ENCODE measurements around the gene SLC6A11.

The SLC6A11 gene

GRCh38 chr3:10985181-10985580, 169.2 kb downstream of the SLC6A11 start:
- DNase-seq = no peak

- DNase-seq = no peak
Observed at GRCh38 chr3:10986592-10986991, 170.6 kb downstream of the SLC6A11 start.

DNA sequence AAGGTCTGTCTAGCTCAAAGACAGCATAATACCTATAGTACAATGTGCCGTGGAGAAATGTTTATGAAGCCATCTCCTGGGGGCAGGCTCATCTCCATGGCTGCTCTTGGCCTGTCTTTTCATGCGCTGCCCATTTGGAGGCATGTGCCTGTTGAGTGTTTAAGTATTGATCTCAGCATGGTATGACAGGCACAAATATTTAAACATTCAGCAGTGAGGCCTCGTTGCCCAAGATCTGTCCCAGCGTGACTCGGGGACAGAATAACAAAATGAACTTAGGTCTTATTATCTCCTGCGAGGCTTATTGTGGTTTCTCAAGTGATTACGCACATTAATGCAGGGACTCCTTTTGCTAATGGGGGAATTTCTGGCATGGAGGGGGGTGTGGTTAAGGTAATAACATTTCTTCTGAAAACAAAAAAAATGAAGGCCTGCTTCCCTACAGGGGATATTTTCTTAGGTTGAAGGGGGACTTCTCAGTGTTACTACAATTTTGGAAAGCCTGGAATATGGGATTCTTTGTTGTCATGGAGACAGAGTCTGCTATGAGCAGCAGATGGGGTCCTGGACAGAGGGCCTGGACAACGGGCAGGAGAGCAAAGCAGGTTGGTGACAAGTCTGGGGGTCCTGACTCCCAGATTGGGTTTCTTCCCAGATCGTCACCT, 172.1 kb downstream of the SLC6A11 start:
- no peak for DNase-seq

DNA sequence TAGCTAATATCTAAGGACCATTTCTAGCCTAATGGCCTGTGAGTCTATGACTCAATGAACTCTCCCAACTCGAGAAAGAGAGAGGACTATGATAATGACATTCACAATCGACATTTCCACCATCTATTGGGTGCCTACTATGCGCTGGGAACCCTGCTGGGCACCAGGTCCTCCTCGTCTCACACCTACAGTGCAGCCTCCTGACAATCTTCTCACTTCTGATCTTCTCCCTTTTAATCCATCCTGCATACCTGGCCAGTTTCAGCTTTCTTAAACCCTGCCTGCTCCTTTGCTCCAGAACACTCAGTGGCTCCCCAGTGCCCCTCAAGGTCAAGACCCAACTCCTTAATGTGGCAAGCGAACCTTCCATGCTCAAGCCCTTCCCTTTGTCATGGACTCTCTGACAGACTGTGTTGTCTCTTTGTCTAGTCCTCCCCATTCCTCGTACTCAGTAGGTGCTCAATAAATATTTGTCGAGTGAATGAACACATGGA, 173.0 kb downstream of the SLC6A11 start:
- DNase-seq = no peak
